Transverse colon (tissue), 4 donors: Measurements from ENCODE around the gene IL21.
"Not testable (repeated sequence)": the region's sequence is repeated elsewhere in the genome, so short reads cannot be mapped to it uniquely, and the experiment has no call there.

ENCODE experiments used
- EP300 ChIP-seq: sonication (generic); formaldehyde crosslinking; IDR thresholded peaks from one replicate; pipeline ENCODE4 v1.6.1; 2017; ENCODE audit warnings: antibody characterized with exemption, low read depth
- POLR2AphosphoS5 ChIP-seq, 3 donors: sonication (generic); formaldehyde crosslinking; IDR thresholded peaks; one replicate each; pipeline ENCODE4 v1.6.1; 2016; ENCODE audit warnings: antibody characterized with exemption in 3 of 3
- TF ChIP-seq, protein P1 (sequence below), 5 experiments: fragments of 200-600 bp in 3 of 5; fragments of 450-650 bp in 2 of 5; sonication (generic) in 3 of 5; IDR thresholded peaks; 1 replicate in 2 of 5; 2 replicates in 3 of 5; pipeline ENCODE4 v1.5.1; 2016 to 2017; ENCODE audit warnings: antibody characterized with exemption in 5 of 5, inconsistent platforms in 3 of 5, mild to moderate bottlenecking in 2 of 5, moderate library complexity in 1 of 5

DNA sequence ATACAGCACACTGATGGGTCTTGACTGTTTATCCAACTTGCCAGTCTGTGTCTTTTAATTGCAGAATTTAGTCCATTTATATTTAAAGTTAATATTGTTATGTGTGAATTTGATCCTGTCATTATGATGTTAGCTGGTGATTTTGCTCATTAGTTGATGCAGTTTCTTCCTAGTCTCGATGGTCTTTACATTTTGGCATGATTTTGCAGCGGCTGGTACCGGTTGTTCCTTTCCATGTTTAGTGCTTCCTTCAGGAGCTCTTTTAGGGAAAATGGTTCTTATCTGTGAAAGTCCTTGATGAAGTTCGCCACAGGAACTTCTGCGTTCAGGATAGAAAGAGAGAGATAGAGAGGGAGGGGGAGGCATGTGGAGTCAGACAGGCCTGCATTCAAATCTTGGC is 35.7 kb upstream of the IL21 start:
- TF ChIP-seq, protein P1, sequence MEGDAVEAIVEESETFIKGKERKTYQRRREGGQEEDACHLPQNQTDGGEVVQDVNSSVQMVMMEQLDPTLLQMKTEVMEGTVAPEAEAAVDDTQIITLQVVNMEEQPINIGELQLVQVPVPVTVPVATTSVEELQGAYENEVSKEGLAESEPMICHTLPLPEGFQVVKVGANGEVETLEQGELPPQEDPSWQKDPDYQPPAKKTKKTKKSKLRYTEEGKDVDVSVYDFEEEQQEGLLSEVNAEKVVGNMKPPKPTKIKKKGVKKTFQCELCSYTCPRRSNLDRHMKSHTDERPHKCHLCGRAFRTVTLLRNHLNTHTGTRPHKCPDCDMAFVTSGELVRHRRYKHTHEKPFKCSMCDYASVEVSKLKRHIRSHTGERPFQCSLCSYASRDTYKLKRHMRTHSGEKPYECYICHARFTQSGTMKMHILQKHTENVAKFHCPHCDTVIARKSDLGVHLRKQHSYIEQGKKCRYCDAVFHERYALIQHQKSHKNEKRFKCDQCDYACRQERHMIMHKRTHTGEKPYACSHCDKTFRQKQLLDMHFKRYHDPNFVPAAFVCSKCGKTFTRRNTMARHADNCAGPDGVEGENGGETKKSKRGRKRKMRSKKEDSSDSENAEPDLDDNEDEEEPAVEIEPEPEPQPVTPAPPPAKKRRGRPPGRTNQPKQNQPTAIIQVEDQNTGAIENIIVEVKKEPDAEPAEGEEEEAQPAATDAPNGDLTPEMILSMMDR (IDR thresholded peaks at IDR 0.05): not testable (repeated sequence)
- TF ChIP-seq POLR2AphosphoS5 (IDR thresholded peaks at IDR 0.05); EP300: not testable (repeated sequence)
